ENCODE measurements around the gene CAMK1. TPM values are rescaled to one million over a fixed set of nuclear protein-coding genes. Genes with fewer than 3 reads are reported as not detected.

The CAMK1 gene
- total RNA-seq, 4 donors from 2014 or later: 54.5 to 81.3 (median 69.7) TPM

GRCh38 chr3:9750556-9751411 lies 19.0 kb downstream of the CAMK1 start:
- TF ChIP-seq CTCF (IDR thresholded peaks at IDR 0.05): no peak
- TF ChIP-seq POLR2A (IDR thresholded peaks at IDR 0.05): no peak
- no peak for ATAC-seq
- peak overlapping the region; percentile 50 to 60 for H3K4me3 ChIP-seq
- 11 to 22% methylated on average over 8 of the region's 17 CpGs for WGBS, 2 donors (ENCODE audit: low coverage in 1 of 2)
- peaks cover 0 to 49% (median 14%) of the 10 kb centered on the region in 3 donors for H3K4me1 ChIP-seq
- peaks cover 0 to 78% of the 10 kb centered on the region in 2 donors for H3K36me3 ChIP-seq
- no peaks in the 10 kb centered on the region for H3K27me3 ChIP-seq
- no peaks in the 10 kb centered on the region for H3K9me3 ChIP-seq
- peak overlapping the region; percentile 5 to 97 (median 91) for H3K27ac ChIP-seq

GRCh38 chr3:9749645-9750555 lies 19.8 kb downstream of the CAMK1 start, which contains the start of gene OGG1:
Gene OGG1, plus strand, starts transcription at chr3:9749952. Its CDS starts 335 bp downstream, at chr3:9750287.
- Histone ChIP-seq H3K9me3 (no peaks in the 10 kb centered on the region), H3K4me1 (peaks cover 0 to 43% (median 14%) of the 10 kb centered on the region in 3 donors), H3K27ac (peak within 1 kb of the TSS; percentile 54 to 97 (median 91)), H3K27me3 (no peaks in the 10 kb centered on the region), H3K4me3 (peak within 1 kb of the TSS; percentile 50 to 60), H3K36me3 (peaks cover 0 to 78% of the 10 kb centered on the region in 2 donors)
- peak in 1 of 4 experiments; percentile 28 for TF ChIP-seq CTCF (IDR thresholded peaks at IDR 0.05)
- TF ChIP-seq POLR2A (IDR thresholded peaks at IDR 0.05): peak; percentile 26 to 40
- TF ChIP-seq POLR2AphosphoS5 (IDR thresholded peaks at IDR 0.05): no peak
- 0 to 1% methylated on average over 19 to 22 of the region's 60 CpGs for WGBS, 2 donors (ENCODE audit: low coverage in 1 of 2)
- ATAC-seq: peak; percentile 99

- peak; percentile 40 for ATAC-seq
- Histone ChIP-seq H3K27me3 (no peaks in the 10 kb centered on the region), H3K27ac (peak overlapping the region; percentile 54 to 97 (median 91)), H3K36me3 (peaks cover 0 to 78% of the 10 kb centered on the region in 2 donors), H3K4me1 (peaks cover 0 to 36% (median 14%) of the 10 kb centered on the region in 3 donors), H3K9me3 (no peaks in the 10 kb centered on the region), H3K4me3 (peak overlapping the region; percentile 50 to 60)
- TF ChIP-seq EP300 (IDR thresholded peaks at IDR 0.05): no peak
- TF ChIP-seq POLR2A (IDR thresholded peaks at IDR 0.05): no peak
- TF ChIP-seq CTCF (IDR thresholded peaks at IDR 0.05): no peak
- TF ChIP-seq POLR2AphosphoS5 (IDR thresholded peaks at IDR 0.05): no peak
- WGBS, 2 donors (ENCODE audit: low coverage in 1 of 2): 0% methylated on average over 5 to 13 of the region's 19 CpGs
These were observed 20.5 kb downstream of the CAMK1 start for GRCh38 chr3:9749296-9749644.

GRCh38 chr3:9748031-9748430 lies 21.7 kb downstream of the CAMK1 start:
- TF ChIP-seq EP300 (IDR thresholded peaks at IDR 0.05) (no peak), POLR2AphosphoS5 (IDR thresholded peaks at IDR 0.05) (no peak), POLR2A (IDR thresholded peaks at IDR 0.05) (no peak), CTCF (IDR thresholded peaks at IDR 0.05) (no peak)
- Histone ChIP-seq H3K9me3 (no peaks in the 10 kb centered on the region), H3K4me1 (peaks cover 0 to 36% (median 14%) of the 10 kb centered on the region in 3 donors), H3K36me3 (peaks cover 0 to 78% of the 10 kb centered on the region in 2 donors), H3K27me3 (no peaks in the 10 kb centered on the region), H3K4me3 (no peak overlapping the region), H3K27ac (peak overlapping the region in 3 of 4 donors; percentile 91 to 97 (median 91))
- no peak for ATAC-seq
- WGBS, 2 donors (ENCODE audit: low coverage in 1 of 2): 88 to 94% methylated on average over 1 to 2 of the region's 2 CpGs
